ENCODE measurements around the gene F7.

The F7 gene

DNA sequence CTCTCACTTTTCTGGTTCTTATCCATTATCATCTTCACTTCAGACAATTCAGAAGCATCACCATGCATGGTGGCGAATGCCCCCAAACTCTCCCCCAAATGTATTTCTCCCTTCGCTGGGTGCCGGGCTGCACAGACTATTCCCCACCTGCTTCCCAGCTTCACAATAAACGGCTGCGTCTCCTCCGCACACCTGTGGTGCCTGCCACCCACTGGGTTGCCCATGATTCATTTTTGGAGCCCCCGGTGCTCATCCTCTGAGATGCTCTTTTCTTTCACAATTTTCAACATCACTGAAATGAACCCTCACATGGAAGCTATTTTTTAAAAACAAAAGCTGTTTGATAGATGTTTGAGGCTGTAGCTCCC is 14.2 kb downstream of the F7 start:
- FAIRE-seq, result no peak

DNA sequence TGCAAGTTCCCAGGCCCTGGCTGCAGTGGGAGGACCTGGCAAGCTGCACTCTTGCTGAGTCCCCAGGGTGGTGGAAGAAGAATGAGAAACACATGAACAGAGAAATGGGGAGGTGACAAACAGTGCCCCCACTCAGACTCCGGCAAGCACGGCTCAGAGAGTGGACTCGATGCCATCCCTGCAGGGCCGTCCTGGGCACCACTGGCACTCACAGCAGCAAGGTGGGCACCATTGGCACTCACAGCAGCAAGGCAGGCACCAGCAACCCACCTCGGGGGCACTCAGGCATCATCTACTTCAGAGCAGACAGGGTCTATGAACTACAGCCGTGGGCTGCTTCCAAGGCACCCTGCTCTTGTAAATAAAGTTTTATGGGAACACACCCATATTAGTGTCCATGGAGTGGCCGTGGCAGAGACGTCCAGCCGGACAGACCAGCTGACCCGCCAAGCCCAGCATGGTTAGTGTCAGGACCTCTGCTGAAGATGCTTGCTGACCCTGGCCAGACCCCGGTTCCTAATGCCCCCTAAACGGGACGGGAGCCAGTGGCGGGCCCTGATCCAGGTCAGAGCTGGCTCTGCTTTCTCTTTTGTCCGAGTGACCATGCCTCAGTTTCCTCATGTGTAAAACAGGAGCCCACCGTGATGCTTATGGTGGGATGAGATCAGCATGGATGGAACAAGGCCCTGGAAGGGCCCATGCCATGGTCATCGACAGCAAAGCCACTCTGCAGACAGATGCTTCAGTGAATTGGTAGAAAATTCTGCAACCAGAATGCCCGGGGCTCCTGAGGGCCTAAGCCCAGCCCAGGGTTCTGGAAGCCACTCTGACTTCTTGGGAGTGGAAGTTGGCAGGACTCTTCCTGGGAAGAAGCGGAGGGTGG is 14.9 kb downstream of the F7 start:
- no peak for FAIRE-seq

DNA sequence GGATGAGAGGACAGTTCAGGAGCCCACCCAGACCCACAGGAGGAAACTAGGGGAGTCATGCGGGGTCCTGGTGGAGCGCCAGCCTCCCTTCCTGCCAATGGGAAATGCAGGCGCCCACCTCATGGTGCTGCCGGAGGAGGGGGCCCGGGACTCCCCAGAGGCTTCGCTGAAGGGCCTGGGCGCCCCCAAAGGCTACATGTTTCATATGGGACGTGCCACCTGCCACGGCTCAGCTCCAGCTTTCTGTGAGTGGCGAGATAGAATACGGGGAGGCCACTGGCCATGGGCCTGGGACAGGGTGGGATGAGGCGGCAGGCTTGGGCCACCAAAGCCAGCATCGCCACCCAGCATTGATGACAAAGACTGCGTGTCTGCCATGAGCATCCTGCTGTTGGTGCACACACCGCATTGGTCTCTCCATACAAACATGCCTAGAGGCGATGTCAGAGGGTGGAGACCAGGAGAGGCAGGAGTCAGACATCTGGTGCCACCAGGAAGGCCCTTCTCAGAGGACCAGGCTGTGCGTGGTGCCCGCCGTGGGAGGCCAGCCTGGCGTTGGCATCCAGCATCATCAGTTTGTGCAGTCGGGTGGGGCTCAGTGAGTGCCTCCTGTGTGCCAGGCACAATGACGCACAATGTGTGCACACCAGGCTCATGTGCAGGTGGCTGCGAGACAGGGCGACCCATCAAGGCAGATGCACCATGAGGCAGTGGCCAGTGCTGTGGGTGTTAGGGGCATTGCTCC is 15.8 kb downstream of the F7 start:
- no peak for FAIRE-seq

DNA sequence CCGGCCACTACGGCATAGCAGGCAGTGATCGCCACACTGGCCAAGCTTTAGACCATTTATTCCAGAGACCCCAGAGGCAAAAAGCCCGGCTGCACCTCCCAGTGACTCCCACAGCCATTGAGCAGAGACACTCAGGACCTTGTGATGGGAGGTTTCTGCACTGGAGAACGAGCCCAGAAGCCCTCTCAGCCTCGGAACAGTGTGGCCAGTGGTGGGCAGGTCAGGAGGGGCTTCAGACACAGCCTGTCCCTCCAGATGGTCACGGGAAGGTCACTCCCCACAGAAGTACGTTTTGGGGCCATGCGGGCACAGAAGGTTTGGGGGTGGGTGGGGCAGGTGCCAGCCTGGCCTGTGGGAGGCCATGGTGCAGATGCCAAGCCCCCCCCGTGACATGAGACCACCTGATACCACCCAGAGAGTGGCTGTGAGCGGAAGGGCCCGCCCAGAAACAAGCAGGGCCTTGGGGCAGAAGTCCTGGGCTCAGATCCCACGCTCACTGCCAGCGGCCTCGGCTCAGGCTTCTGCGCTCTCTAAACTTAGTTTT is 16.4 kb downstream of the F7 start:
- no peak for FAIRE-seq

DNA sequence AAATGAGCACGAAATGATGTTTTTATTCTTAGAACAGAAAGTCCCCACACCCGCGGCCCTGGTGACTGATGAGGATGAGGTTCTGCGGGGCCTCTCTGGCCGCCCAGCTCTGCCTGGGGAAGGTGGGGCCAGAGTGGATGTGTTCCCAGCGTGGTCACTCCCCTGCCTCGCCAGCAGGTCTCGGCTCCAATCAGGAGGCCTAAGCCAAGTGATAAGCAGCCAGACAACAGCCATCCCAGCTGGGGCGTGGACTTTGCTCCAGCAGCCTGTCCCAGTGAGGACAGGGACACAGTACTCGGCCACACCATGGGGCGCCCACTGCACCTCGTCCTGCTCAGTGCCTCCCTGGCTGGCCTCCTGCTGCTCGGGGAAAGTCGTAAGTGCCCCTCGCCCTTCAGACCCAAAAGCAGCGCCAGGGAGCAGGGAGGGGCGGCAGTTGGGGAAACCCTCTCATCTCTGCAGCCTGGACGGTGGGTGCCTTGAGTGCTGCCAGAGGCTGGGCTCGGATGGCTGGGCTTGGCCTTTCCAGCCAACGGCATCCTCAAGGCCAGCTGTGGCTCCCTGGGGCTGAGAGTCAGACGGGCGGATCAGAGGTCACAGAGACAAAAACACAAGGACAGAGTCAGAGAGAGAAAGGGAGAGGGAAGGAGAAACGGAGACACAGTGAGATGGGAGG is 17.1 kb downstream of the F7 start, which contains the start of gene F10:
TSS of gene F10 (plus strand) at position 250 of the 676 bp plus-strand sequence. CDS start at position 307, 57 bp downstream.
- FAIRE-seq, result no peak

DNA sequence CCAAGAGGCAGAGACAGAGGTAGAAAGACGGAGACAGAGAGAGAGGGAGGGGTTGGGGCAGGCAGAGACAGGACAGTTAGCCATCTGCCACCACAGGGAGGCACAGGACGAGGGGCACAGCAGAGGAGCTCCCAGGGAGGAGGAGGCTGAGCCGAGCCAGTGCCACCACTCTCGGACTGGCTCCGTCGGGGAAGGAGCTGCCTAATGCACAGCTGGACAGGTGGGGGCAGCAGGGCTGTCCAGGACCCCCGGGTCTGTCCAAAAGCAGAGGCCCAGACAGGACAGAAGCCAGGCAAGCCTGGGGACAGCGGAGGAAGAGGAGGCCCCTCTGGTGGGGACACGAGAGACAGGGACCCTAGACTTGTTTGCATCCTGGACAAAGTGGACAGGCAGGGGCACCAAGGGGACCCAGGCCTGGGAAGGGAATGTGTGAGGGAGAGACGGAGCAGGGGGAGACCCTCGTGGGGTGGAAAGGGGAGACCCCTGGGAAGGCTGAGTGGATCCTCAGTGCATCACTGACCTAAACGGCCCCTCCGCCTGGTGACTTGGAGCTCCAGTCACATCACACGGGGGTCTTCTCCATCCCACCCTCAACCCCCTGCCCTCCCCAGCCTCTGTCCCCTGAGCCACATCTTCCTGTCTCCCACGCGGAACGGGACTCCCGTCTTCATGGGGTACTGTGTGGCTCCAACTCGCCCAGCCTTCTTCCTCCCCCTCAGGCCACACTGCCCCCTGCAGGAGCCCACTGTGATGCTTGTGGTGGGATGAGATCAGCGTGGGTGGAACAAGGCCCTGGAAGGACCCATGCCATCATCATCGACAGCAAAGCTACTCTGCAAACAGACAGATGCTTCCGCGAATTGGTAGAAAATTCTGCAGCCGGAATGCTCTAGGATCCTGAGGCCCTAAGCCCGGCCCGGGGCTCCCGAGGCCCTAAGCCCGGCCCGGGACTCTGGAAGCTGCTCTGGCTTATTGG is 17.9 kb downstream of the F7 start:
- no peak for FAIRE-seq

DNA sequence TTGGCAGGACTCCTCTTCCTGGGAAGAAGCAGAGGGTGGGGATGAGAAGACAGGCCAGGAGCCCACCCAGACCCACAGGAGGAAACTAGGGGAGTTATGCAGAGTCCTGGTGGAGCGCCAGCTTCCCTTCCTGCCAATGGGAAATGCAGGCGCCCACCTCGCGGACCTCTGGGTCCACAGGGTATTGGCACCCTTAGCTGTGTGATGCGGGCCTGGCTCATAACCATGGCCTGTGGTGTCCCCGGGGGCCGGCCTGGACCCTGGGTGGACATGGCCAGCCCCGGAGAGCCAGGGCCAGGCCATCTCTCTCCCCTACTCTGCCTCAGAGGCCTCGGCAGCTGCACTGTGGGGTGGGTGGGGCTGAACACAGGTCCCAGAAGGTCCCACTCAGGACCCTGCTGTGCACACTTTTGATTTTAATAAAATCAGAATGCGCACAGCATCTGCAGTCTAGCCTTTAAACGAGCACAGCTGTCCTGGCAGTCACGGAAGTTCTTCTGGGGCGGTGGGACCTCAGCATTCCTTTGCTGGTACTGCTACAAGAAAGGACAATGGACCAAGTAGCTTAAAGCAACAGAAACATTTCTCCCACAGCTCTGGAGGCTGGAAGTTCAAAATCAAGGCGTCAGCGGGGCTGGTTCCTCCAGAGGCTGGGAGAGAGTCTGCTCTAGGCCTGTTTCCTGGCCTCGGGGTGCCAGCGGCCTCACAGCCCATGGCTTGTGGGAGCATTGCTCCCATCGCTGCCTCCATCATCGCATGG is 18.8 kb downstream of the F7 start:
- no peak for FAIRE-seq

DNA sequence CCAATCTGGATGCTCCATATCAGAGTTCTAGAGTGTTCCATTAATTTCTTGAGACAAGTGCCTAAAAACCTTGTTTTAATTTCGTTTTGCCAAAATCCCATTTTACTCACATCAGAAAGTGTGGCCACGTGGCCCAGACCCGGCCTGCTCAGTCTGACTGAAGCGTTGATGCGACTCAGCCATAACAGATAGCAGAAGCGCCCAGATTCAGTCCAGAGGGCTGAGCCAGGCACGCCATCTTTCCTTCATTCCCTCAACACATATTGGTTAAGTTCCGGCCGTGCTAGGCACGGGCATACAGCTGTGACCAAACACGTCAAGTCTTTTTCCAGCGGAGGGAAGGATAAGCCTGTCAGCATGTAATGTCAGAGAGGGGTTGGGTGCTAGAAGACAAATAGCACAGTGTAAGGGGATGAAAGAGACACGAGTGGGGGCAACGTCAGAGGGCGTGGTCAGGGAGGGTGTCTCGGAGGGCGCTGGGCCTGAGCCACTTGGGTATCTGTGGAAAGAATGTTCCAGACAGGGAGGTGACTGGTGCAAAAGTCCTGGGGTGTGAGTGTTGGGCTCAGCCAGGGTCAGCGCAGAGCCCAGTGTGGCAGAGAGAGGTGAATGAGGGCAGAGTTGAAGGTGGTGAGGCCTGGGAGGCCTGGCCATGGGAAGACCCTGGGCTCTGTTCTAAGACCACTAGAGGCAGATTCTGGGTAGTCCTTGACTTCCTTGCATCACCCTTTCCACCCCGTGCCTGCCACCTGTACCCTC is 20.1 kb downstream of the F7 start:
- no peak for FAIRE-seq

DNA sequence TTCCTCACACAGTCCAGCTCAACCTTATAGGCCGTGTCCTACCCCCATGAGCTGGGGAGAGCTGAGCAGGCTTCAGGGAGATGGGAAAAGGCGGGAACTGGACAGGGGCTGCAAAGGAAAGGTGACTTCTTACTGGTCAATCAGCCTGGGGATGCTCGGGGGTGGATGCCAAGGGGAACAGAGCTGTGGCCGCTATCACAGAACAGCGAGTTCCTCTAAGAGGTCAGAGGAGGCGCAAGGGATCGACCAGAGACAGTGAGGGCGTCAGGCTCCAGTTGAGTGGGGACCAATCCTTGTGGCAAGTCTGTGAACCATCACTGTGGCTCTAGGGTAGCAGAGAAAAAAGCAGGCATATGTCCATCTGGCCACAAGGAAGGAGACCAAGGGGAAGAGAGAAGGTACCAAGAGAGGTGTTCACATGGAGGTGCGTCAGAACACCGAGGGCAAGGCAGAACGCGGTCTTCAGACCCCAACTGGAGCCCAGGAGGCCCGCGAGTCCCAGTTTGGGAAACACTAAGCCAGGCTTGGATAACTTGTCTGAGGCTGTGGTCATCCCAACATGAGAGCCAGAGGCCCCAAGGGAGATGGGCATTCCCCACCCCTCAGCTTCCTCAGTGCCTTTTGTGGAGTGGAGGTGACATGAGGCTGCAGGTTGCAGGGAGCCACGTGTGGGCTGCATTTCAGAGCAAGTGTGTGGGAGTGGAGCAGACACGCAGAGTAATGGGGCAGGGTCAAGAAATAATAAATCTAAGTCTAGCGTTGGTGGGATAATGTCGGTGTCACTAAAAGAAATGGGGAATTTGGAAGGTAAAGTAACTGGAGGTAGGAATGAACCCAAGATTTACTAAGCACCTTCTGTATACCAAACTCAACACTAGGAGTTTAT is 20.9 kb downstream of the F7 start:
- FAIRE-seq, result no peak

DNA sequence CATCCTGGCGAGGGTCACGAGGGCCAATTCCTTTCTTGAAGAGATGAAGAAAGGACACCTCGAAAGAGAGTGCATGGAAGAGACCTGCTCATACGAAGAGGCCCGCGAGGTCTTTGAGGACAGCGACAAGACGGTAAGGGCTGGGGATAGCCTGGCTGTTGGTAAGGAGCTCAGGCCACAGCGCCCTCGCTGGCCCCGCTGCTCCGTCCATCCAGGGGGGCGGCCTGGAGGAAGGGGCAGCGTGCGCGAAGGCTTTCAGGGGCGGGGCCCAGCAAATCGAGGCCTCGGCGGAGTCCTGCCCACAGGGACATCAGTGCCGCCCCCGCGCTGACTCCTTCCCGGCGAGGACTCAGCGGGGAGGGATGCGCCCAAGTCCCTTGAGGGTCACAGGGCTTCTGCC is 23.9 kb downstream of the F7 start:
- FAIRE-seq, result no peak

DNA sequence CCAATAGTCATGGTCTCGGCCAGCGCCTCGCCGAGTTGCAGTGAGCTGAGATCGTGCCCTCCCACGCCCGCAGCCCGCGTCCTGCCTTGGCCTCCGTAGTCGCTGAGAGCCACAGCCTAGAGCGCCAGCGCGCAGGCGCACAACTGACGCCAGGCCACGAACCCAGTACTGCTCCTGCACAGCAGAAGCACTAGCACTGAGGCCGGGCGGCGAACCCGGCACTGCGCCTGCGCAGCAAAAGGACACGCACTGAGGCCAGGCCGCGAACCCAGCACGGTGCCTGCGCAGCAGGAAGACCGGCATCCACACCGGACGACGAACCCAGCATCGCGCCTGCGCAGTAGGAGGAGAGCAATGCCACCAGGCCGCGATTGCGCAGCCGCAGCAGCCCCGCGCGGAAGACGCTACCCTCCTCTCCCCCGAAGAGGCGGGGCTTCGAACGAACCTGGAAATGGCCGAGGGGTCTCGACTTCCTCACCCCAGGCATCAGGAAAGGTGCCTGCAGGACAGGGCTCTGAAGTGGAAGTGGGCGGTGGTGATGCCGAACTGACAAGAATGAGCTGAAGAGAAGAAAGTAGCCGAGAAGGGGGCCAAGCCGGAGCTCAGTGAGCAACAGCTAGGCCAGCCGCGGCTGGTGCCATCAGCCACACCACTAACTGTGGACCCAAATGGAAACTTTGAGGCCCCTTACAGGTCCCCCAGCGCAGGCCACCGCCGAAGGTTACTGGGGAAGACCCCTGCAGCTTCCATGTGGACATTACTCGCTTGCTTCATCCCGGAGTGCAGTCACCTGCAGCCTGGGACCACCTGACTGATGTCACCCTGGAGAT is 24.5 kb downstream of the F7 start:
- FAIRE-seq, result no peak

DNA sequence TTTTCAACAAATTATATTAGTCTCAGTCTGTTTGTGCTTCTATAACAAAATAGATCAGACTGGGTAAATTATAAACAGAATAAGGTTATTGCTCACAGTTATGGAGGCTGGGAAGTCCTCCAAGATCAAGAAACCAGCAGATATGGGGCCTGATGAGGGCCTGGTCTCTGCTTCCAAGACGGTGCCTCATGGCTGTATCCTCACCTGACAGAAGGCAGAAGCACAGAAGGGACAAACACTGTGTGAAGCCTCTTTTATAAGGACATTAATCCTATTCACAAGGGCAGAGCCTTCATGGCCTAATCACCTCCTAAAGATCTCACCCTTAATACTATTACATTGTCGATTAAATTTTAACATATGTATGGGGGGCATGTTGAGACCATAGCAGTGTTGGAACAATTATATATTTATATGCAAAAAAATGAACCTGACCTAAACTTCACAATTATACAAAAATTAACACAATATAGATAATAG is 29.7 kb downstream of the F7 start:
- FAIRE-seq, result no peak

DNA sequence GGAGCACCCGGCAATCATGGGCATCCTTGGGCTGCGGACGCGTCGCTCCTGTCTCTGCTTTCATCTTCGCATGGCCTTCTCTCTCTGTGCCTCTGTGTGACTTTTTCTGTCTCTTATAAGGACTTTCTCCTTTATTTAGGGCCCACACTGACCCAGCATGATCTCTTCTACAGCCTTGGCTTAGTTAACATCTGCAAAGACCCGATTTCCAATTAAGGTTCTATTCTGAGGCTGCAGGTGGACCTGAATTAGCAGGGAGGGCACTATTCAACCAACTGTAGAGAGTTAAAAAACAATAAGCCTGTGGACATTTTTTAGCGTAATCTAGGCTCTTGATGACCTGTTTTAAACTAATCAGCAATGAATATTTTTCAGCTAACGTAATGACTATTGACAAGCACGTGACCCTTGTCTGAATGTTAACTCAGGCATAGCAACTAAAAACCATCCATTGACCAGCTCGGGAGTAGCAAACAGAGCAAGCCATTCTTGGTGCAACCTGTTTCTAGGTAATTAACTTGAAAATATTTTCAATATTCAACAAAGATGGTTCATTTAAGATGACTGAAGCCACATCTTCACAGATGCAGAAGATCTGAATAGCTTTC is 32.2 kb downstream of the F7 start:
- FAIRE-seq, result peak; percentile 38

DNA sequence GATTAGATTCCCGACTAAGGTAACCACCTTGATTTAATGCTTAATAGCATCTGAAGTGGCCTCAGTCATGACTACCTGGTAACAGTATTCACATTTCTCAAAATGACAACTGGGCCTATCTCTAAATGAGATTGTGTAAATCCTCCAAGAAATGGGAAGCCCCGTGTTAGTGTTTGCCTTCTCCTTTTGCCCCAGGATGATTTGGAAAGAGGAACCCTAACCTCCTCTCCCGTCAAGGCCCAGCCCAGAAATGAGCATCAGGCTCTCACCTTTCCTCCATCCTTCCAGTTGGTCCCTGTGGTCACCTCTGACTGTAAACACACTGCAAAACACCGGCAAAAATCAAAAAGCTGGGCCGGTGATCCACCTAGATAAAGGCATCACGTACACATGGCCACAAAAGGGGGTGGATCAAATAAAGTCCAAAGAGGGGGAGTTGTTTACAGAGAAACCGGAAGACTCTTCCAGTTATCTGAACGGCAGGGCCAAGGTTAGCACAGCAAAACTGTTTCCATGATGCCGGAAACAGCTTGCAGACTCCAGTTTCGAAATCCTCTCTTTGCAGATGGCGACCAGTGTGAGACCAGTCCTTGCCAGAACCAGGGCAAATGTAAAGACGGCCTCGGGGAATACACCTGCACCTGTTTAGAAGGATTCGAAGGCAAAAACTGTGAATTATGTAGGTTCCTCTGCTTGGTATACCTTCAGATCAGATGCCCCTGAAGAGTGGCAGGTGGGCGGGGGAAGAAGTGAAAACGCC is 33.4 kb downstream of the F7 start:
- no peak for FAIRE-seq

DNA sequence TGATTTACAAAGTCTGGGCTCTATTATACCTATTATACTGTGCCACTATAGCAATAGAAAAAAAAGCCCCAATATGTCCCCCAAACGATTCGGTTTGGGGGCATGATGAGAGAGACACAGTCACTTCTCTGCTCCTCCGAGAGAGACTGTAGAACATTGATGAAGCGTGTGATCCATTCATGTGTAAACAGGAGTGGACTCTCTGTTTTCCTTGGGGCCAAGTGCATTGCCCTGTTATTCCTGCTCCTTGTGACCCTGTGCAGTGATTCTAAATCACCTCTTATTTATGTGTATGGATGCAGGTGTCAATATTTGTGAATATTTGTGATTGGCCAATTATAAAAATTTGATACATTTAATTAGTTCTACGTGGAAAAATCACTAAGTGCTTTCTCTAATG is 34.0 kb downstream of the F7 start:
- FAIRE-seq, result no peak

DNA sequence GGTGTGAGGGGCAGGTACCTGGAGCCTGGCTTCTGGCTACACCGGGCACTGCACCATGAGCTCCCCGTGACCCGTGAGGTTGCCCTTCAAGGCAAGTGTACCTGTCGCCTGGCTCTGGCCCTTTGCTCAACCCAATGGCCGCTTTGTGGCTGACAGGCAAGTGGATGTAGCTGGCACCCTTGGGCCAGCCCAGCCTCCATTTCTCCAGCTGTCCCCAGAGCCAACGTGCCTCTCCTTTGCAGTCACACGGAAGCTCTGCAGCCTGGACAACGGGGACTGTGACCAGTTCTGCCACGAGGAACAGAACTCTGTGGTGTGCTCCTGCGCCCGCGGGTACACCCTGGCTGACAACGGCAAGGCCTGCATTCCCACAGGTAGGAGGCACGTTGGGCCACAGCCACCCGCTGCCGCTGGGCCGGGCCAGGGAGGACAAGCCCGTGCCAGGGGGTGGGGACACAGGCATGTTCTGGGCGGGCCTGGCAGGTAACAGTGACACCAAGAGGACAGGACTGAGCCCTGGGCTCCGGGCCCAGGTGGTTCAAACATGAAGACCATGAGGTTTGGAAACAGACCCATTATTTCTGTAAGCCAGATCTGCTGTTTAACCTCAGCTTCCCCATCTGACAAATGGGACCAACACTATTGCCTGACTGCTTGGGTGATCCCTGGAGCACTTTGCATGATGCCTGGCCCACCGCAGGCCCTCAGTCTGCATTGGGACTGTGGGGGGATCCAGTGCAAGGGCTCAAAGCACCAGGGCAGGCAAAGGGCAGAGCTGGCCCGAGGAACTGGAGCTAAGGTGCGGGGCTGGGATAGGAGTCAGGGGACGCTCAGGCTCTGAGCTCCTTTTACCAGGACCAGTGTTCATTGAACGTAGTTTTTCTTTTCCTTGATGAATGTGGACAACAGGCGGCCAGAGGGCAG is 35.3 kb downstream of the F7 start:
- no peak for FAIRE-seq
